Suppressor macrophage treated with lipopolysaccharide for 4 hours (primary cell): Measurements from ENCODE around the gene ZRANB3.
A peak's percentile ranks its signal among the peaks of the same experiment; 100 is the strongest.
"Not testable (repeated sequence)": the region's sequence is repeated elsewhere in the genome, so short reads cannot be mapped to it uniquely, and the experiment has no call there.

ENCODE experiments used
- DNase-seq: peaks from one replicate; pipeline ENCODE4 v3.0.0-alpha.2; 2020

ZRANB3 gene

GRCh38 chr2:135320465-135321355 is 210.3 kb downstream of the ZRANB3 start:
- DNase-seq: no peak

- no peak for DNase-seq
Observed at GRCh38 chr2:135318808-135319207, 212.2 kb downstream of the ZRANB3 start.

GRCh38 chr2:135317375-135317774 is 213.6 kb downstream of the ZRANB3 start:
- no peak for DNase-seq

DNA sequence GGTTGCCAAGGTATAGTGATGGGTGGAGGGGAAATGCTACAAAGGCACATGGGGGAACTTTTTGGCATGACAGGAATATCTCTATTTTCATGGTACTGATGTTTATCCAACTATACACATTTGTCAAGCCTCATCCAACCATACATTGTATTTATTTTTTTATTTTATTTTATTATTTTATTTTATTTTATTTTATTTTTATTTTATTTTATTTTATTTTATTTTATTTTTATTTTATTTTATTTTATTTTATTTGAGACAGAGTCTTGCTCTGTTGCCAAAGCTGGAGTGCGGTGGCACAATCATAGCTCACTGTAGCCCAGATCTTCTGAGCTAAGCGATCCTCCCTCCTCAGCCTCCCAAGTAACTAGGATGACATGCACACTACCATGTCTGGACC is 219.1 kb downstream of the ZRANB3 start:
- DNase-seq: no peak

DNA sequence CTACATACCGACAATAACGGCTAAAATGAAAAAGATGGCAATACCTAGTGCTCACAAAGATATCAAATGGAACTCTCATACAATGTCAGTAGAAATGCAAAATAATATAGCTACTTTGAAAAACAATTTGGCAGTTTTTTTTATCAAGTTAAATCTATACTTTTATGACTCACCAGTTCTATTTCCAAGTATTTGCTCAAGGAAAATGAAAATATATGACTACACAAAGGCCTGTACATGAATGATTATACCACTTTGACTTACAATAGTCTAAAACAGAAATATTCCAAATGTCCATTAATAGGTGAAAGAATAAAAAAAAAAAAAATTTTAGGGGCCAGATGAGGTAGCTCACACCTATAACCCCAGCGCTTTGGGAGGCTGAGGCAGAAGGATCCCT is 219.8 kb downstream of the ZRANB3 start:
- no peak for DNase-seq

GRCh38 chr2:135304694-135305093 is 226.3 kb downstream of the ZRANB3 start:
- DNase-seq: no peak

GRCh38 chr2:135299658-135300244 is 231.3 kb downstream of the ZRANB3 start:
- DNase-seq: peak; percentile 9

DNA sequence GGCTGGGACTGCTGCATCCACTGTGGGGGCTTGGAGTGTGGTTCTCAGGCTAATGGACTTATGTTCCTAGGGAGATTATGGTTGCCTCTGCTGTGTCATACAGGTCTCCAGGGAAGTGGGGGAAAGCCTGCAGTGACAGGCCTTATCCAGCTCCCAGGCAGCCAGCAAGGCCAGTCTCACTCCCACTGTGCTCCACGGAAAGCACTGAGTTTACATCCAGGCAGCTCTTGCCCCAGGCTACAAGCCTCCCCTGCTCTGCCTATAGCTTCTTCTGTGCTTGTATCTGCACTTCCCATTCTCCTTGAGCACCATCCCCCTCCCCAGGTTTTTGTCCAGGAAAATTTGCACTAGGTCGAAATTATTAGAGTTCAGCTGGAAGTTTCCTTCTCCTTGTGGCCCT is 231.9 kb downstream of the ZRANB3 start:
- no peak for DNase-seq

- DNase-seq: not testable (repeated sequence)
Observed at GRCh38 chr2:135287121-135287520, 243.9 kb downstream of the ZRANB3 start.

DNA sequence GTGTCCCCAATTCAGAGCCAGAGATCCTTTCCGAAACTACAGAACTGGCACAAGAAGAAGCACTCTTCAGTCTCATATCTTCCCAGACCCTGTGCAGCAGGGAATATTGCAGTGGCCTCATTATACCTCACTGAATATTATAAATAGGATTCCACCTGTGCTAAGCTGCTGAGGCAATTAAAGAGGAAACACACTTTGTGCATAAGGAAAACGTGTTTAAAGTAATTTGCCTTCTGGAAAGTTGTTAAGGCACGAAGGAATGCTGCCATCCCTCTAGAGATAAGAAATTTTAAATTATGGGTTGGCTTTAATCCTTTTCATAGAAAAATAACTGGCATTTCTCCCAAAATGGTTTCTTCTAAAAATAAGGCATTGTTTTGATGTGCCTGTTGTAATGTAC is 245.6 kb downstream of the ZRANB3 start:
- no peak for DNase-seq

DNA sequence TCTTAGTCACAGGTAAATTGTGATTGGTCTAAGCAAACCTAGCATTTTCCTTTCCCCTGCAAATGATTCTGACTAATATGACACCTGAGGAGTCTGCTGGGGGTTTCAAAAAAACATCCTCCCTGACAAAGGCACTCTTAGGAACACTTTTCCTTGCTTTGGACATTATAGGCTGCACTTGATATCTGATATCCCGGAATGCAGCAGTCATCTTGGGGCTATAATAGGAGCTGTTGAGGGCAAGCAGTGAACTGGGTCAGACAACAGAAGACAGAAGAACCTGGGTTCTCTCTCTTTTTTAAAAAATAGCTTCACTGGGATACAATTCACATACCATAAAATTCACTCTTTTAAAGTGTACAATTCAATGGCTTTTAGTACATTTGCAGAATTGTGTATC is 249.6 kb downstream of the ZRANB3 start:
- no peak for DNase-seq

GRCh38 chr2:135279209-135279608 is 251.8 kb downstream of the ZRANB3 start:
- DNase-seq: no peak

- no peak for DNase-seq
Observed at GRCh38 chr2:135276525-135276924, 254.5 kb downstream of the ZRANB3 start.

GRCh38 chr2:135271006-135271405 is 260.0 kb downstream of the ZRANB3 start:
- no peak for DNase-seq

- no peak for DNase-seq
Observed at GRCh38 chr2:135265960-135266490, 265.0 kb downstream of the ZRANB3 start.

DNA sequence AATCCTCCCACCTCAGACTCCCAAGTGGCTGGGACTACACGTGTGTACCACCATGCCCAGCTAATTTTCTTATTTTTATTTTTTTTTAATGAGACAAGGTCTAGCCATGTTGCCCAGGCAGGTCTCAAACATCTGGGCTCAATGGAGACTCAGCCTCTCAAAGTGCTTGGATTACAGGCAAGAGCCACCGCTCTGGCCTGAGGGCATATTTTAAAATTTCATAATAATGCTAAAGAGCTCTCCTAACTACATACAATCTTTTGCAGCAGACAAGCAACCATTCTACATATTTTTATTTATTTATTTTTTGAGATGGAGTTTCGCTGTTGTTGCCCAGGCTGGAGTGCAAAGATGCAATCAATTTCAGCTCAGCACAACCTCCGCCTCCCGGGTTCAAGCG is 271.9 kb downstream of the ZRANB3 start:
- no peak for DNase-seq

GRCh38 chr2:135258193-135258592 is 272.8 kb downstream of the ZRANB3 start:
- DNase-seq: no peak

DNA sequence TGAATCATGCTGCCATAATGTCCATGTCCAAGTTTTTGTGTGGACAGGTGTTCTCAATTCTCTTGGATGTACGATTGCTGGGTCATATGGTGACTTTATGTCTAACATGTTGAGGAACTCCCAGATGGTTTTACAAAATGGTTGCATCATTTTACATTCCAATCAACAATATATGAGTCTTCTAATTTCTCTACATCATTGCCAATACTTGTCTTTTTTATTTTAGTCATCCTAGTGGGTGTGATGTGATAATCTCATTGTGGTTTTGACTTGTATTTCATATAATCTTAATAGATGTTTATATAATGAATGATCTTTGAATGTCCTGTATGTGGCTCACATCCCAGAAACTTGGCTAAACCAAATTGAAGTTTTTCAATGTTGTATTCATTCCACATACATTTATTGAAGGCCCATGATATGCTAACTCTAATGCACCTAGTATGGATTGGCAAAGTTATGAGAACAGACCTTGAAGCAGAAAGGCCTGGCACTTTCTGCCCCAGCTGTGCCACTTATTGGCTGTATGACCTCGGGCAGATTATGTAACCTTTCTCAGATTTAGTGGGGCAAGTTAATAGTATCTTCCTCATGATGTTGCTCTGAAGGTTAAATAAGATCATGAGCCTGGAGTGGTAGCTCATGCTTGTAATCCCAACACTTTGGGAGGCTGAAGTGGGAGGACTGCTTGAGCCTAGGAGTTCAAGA is 273.5 kb downstream of the ZRANB3 start:
- DNase-seq: no peak

- no peak for DNase-seq
Observed at GRCh38 chr2:135256531-135257260, 274.3 kb downstream of the ZRANB3 start.

DNA sequence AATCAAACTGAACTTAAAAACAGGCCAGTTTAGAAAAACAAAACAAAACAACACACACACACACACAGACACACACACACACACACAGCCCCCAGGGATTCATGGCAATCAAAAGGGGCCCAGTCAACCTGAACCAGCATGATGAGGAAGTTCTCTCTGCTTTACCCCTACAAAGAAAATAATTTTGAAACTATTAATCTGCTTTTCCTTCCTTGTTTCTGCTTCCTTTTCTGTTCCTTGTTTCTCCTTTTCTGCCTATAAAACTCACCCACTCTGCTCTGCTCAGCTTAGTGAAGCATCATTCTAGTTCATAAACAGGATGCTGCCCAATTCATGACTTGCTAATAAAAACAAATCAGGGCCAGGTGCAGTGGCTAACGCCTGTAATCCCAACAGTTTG is 275.8 kb downstream of the ZRANB3 start:
- peak; percentile 13 for DNase-seq

DNA sequence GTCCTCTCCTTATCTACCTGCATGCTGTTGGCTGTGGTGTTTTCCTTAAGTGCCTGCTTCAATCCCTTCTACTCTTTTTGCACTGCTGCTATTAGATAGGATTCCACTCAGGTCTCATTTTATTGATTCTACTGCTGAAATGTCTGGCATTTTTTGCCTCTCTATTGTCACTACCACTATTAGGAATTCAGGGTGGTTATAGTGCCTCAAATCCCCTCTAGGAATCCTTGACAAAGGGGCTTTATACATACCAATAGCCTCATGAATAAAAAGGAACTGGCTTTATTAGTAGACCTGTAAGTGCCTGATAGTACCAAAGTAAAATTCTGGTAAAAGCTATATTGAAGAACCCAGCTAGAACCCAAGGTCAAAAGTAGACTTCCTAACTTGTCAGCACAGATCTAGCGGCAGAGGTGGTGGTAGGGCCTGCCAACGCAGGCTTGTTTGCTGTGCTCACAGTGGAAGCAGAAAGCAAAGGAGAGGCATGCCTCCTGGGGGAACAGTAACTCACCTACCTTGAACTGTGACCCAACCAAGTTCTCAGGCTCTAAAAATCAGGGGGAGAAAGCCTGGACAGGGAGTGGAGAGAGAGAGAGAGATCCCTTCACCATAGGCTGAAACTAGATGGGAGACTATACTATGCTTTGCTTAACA is 278.1 kb downstream of the ZRANB3 start:
- DNase-seq: no peak

- no peak for DNase-seq
Observed at GRCh38 chr2:135248611-135249010, 282.4 kb downstream of the ZRANB3 start.
